Stimulated activated CD4-positive, alpha-beta T cell treated with anti-CD3 and anti-CD28 coated beads, Interleukin-12 subunit alpha, Interleukin-12 subunit beta, amount 100 ng/mL, for 4 hours (primary cell): ENCODE data around the gene MRPL46.
"Not testable (repeated sequence)": the region's sequence is repeated elsewhere in the genome, so short reads cannot be mapped to it uniquely, and the experiment has no call there.

Experiments
- DNase-seq: peaks from one replicate; pipeline ENCODE4 v3.0.0-alpha.2; 2020

The MRPL46 gene

GRCh38 chr15:88438181-88438580 is 29.0 kb downstream of the MRPL46 start:
- no peak for DNase-seq

GRCh38 chr15:88434106-88434505 is 33.1 kb downstream of the MRPL46 start:
- DNase-seq: not testable (repeated sequence)

- no peak for DNase-seq
Measured at GRCh38 chr15:88433046-88433685, 34.0 kb downstream of the MRPL46 start.

- no peak for DNase-seq
Measured at GRCh38 chr15:88431441-88431840, 35.7 kb downstream of the MRPL46 start.

GRCh38 chr15:88430051-88430450 is 37.1 kb downstream of the MRPL46 start:
- DNase-seq: no peak

GRCh38 chr15:88428805-88429605 is 38.2 kb downstream of the MRPL46 start:
- DNase-seq: no peak

GRCh38 chr15:88428053-88428452 is 39.1 kb downstream of the MRPL46 start:
- DNase-seq: no peak

- DNase-seq: no peak
Measured at GRCh38 chr15:88426304-88426703, 40.9 kb downstream of the MRPL46 start.

- no peak for DNase-seq
Measured at GRCh38 chr15:88423331-88423730, 43.9 kb downstream of the MRPL46 start.

- DNase-seq: no peak
Measured at GRCh38 chr15:88419830-88420229, 47.4 kb downstream of the MRPL46 start.
